SK-N-SH treated with all-trans-retinoic acid at 6 μM for 48 hours (cell line): ENCODE data around the gene ATG12.

Experiments
- ATAC-seq: fragments of 200-7000 bp; cut with Tn5 transposase; 3 replicates; pipeline ENCODE4 v1.9.1; 2020; ENCODE audit warnings: mild to moderate bottlenecking, moderate library complexity
- ARNTL ChIP-seq: fragments of 450-650 bp; formaldehyde crosslinking; IDR thresholded peaks from 2 replicates; pipeline ENCODE4 v1.5.0; 2020; ENCODE audit warnings: low read depth, mild to moderate bottlenecking, moderate library complexity, borderline replicate concordance
- BACH2 ChIP-seq: fragments of 250-450 bp; sonication (Bioruptor Pico); IDR thresholded peaks from 2 replicates; pipeline ENCODE4 v1.9.0; 2021; ENCODE audit warnings: mild to moderate bottlenecking, borderline replicate concordance
- CSDC2 ChIP-seq: fragments of 250-450 bp; sonication (Bioruptor Pico); IDR thresholded peaks from 2 replicates; pipeline ENCODE4 v1.5.0; 2020; ENCODE audit warnings: mild to moderate bottlenecking, moderate library complexity
- CSRNP3 ChIP-seq: fragments of 250-450 bp; sonication (Bioruptor Pico); IDR thresholded peaks from 2 replicates; pipeline ENCODE4 v1.5.1; 2021; ENCODE audit warnings: mild to moderate bottlenecking, moderate library complexity
- ESRRG ChIP-seq: fragments of 250-450 bp; sonication (Bioruptor Pico); IDR thresholded peaks from 2 replicates; pipeline ENCODE4 v1.6.1; 2021; ENCODE audit warnings: mild to moderate bottlenecking
- GLIS3 ChIP-seq: fragments of 250-450 bp; sonication (Bioruptor Pico); IDR thresholded peaks from 2 replicates; pipeline ENCODE4 v1.5.0; 2020; ENCODE audit warnings: mild to moderate bottlenecking, moderate library complexity
- ISL1 ChIP-seq: fragments of 250-450 bp; sonication (Bioruptor Pico); IDR thresholded peaks from 2 replicates; pipeline ENCODE4 v2.1.2; 2022; ENCODE audit warnings: mild to moderate bottlenecking, moderate library complexity
- RARB ChIP-seq: fragments of 250-450 bp; sonication (Bioruptor Pico); IDR thresholded peaks from 2 replicates; pipeline ENCODE4 v1.8.0; 2021; ENCODE audit warnings: mild to moderate bottlenecking, moderate library complexity
- SNAI2 ChIP-seq: fragments of 250-450 bp; sonication (Bioruptor Pico); IDR thresholded peaks from 2 replicates; pipeline ENCODE4 v1.5.0; 2020; ENCODE audit warnings: mild to moderate bottlenecking, moderate library complexity
- TCF4 ChIP-seq: fragments of 250-450 bp; sonication (Bioruptor Pico); IDR thresholded peaks from 2 replicates; pipeline ENCODE4 v1.8.0; 2021; ENCODE audit warnings: mild to moderate bottlenecking, moderate library complexity, borderline replicate concordance
- TOX ChIP-seq: fragments of 250-450 bp; sonication (Bioruptor Pico); IDR thresholded peaks from 2 replicates; pipeline ENCODE4 v1.8.0; 2021; ENCODE audit warnings: mild to moderate bottlenecking, moderate library complexity, borderline replicate concordance
- TSHZ2 ChIP-seq: fragments of 250-450 bp; sonication (Bioruptor Pico); IDR thresholded peaks from 2 replicates; pipeline ENCODE4 v1.5.0; 2020; ENCODE audit warnings: mild to moderate bottlenecking, moderate library complexity
- ZC3H10 ChIP-seq: fragments of 250-450 bp; sonication (Bioruptor Pico); IDR thresholded peaks from 2 replicates; pipeline ENCODE4 v1.5.1; 2021; ENCODE audit warnings: mild to moderate bottlenecking, moderate library complexity
- ZFP3 ChIP-seq: fragments of 250-450 bp; sonication (Bioruptor Pico); IDR thresholded peaks from 2 replicates; pipeline ENCODE4 v1.5.0; 2020; ENCODE audit warnings: mild to moderate bottlenecking, moderate library complexity
- ZFP30 ChIP-seq: fragments of 450-650 bp; formaldehyde crosslinking; IDR thresholded peaks from 2 replicates; pipeline ENCODE4 v1.5.0; 2022; ENCODE audit warnings: mild to moderate bottlenecking, moderate library complexity
- ZNF565 ChIP-seq: fragments of 450-650 bp; formaldehyde crosslinking; conservative IDR thresholded peaks from 2 replicates; pipeline ENCODE4 v1.5.0; 2020; ENCODE audit warnings: low read depth, mild to moderate bottlenecking, moderate library complexity
- ZNF8 ChIP-seq: fragments of 450-650 bp; formaldehyde crosslinking; IDR thresholded peaks from 2 replicates; pipeline ENCODE4 v1.5.0; 2020; ENCODE audit warnings: mild to moderate bottlenecking, moderate library complexity
- TF ChIP-seq, protein P1 (sequence below): fragments of 250-450 bp; sonication (Bioruptor Pico); IDR thresholded peaks from 2 replicates; pipeline ENCODE4 v1.5.1; 2020; ENCODE audit warnings: low read depth, mild to moderate bottlenecking, moderate library complexity
- TF ChIP-seq, protein P2 (sequence below): fragments of 250-450 bp; sonication (Bioruptor Pico); IDR thresholded peaks from 2 replicates; pipeline ENCODE4 v1.8.0; 2020; ENCODE audit warnings: mild to moderate bottlenecking, moderate library complexity, borderline replicate concordance
- TF ChIP-seq, protein P3 (sequence below): fragments of 250-450 bp; sonication (Bioruptor Pico); IDR thresholded peaks from 2 replicates; pipeline ENCODE4 v1.8.0; 2021; ENCODE audit warnings: low read depth, mild to moderate bottlenecking, moderate library complexity, borderline replicate concordance

ATG12 gene

DNA sequence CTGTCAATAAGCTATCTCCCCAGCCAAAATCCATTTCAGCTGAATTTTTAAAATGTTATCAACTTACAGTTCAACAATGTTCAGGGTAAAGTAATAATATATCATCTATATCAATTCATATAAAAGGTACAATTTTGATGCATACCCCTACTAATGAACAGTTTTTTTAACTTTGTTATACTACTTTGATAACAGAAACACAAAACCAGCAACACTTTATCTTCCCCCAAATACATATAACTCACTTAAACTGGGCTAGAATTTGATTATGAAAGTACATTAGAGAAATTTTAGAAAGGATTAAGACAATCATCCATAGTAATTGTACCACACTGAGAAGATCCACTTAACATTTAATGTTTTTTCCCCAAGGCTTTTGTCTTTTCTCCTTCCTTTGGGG, 30.0 kb downstream of the ATG12 start:
- no peak for ATAC-seq
- TF ChIP-seq ZFP3 (CRISPR knock-in tag) (no peak), TCF4 (CRISPR knock-in tag) (0 out of 2 replicates have a peak, but pooled peaks have one; percentile 55), ZC3H10 (CRISPR knock-in tag) (no peak), CSRNP3 (no peak), TOX (no peak), ISL1 (CRISPR knock-in tag) (peak; percentile 69), TSHZ2 (CRISPR knock-in tag) (no peak), ZNF565 (CRISPR knock-in tag) (no peak)
- TF ChIP-seq, protein P1, sequence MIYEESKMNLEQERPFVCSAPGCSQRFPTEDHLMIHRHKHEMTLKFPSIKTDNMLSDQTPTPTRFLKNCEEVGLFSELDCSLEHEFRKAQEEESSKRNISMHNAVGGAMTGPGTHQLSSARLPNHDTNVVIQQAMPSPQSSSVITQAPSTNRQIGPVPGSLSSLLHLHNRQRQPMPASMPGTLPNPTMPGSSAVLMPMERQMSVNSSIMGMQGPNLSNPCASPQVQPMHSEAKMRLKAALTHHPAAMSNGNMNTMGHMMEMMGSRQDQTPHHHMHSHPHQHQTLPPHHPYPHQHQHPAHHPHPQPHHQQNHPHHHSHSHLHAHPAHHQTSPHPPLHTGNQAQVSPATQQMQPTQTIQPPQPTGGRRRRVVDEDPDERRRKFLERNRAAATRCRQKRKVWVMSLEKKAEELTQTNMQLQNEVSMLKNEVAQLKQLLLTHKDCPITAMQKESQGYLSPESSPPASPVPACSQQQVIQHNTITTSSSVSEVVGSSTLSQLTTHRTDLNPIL (CRISPR knock-in tag) = no peak
- TF ChIP-seq, protein P2, sequence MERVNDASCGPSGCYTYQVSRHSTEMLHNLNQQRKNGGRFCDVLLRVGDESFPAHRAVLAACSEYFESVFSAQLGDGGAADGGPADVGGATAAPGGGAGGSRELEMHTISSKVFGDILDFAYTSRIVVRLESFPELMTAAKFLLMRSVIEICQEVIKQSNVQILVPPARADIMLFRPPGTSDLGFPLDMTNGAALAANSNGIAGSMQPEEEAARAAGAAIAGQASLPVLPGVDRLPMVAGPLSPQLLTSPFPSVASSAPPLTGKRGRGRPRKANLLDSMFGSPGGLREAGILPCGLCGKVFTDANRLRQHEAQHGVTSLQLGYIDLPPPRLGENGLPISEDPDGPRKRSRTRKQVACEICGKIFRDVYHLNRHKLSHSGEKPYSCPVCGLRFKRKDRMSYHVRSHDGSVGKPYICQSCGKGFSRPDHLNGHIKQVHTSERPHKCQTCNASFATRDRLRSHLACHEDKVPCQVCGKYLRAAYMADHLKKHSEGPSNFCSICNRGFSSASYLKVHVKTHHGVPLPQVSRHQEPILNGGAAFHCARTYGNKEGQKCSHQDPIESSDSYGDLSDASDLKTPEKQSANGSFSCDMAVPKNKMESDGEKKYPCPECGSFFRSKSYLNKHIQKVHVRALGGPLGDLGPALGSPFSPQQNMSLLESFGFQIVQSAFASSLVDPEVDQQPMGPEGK = no peak

GRCh38 chr5:115810761-115811160, 30.6 kb downstream of the ATG12 start:
- peak; percentile 87 for ATAC-seq
- TF ChIP-seq ARNTL (CRISPR knock-in tag) (no peak), ISL1 (CRISPR knock-in tag) (peak; percentile 65; the same call in 1 of the 2 replicates), ZNF565 (CRISPR knock-in tag) (no peak)
- TF ChIP-seq, all 23 proteins: peak for 1

DNA sequence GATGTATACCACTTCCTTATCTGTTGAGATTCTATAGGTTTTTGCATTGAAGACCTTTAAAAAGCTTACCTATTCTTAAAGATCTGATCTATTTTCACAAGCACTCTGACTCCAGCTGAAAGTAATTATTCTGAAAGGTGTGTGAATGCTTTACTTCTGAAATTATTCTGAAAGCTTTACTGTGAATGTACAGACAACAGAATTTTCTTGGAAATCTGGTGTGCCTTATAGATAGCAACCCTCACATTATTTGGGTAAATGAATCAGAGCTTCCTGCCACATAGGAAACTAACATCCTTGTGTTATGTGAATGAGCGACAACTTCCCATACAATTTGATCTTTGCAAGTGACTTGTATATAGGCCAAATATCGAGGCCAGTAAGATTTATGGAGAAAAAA, 31.4 kb downstream of the ATG12 start:
- ATAC-seq = no peak
- TF ChIP-seq ESRRG (CRISPR knock-in tag) (no peak), ARNTL (CRISPR knock-in tag) (no peak), ZC3H10 (CRISPR knock-in tag) (no peak), GLIS3 (CRISPR knock-in tag) (no peak), TCF4 (CRISPR knock-in tag) (no peak), ZFP3 (CRISPR knock-in tag) (no peak), TSHZ2 (CRISPR knock-in tag) (no peak), ISL1 (CRISPR knock-in tag) (no peak), RARB (CRISPR knock-in tag) (no peak), ZNF8 (CRISPR knock-in tag) (no peak), CSRNP3 (no peak), SNAI2 (CRISPR knock-in tag) (no peak), CSDC2 (CRISPR knock-in tag) (no peak), TOX (no peak), BACH2 (CRISPR knock-in tag) (no peak), ZFP30 (CRISPR knock-in tag) (no peak)
- TF ChIP-seq, protein P3, sequence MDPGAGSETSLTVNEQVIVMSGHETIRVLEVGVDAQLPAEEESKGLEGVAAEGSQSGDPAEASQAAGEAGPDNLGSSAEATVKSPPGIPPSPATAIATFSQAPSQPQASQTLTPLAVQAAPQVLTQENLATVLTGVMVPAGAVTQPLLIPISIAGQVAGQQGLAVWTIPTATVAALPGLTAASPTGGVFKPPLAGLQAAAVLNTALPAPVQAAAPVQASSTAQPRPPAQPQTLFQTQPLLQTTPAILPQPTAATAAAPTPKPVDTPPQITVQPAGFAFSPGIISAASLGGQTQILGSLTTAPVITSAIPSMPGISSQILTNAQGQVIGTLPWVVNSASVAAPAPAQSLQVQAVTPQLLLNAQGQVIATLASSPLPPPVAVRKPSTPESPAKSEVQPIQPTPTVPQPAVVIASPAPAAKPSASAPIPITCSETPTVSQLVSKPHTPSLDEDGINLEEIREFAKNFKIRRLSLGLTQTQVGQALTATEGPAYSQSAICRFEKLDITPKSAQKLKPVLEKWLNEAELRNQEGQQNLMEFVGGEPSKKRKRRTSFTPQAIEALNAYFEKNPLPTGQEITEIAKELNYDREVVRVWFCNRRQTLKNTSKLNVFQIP (CRISPR knock-in tag) = no peak
- TF ChIP-seq, protein P2 = no peak
